GM19372 (cell line): Measurements from ENCODE around the gene PSAT1.

Source experiments
- ATAC-seq: cut with Tn5 transposase; IDR thresholded peaks from one replicate; pipeline ENCODE4 v1.9.1; 2021; ENCODE audit warnings: mild to moderate bottlenecking, low read depth, moderate library complexity; ENCODE audit not compliant: unreplicated experiment

The PSAT1 gene

DNA sequence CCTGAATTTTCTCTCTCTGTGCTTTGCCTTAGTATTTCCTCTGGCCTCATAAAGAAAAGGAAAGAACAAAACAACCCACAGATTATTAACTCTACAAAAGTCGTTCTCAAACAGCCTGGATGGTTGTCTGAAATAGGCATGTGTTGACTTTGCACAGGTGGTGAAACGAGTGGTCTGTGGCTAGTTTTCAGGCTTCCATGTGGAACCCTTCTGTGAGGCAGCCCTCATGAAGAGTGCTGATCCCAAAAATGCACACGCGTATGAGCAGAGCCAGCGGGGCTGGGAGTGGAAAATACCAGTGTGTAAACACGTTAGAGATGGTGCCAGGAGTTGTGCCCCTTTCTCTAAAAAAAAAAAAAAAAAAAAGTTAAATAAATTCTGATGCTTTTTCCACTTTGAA is 4.9 kb upstream of the PSAT1 start:
- no peak for ATAC-seq

GRCh38 chr9:78292716-78293497 is 4.0 kb upstream of the PSAT1 start:
- no peak for ATAC-seq

GRCh38 chr9:78294290-78295176 is 2.4 kb upstream of the PSAT1 start:
- no peak for ATAC-seq

- no peak for ATAC-seq
Observed at GRCh38 chr9:78295177-78295575, 1.7 kb upstream of the PSAT1 start.

- no peak for ATAC-seq
Observed at GRCh38 chr9:78295731-78296130, 1.2 kb upstream of the PSAT1 start.

GRCh38 chr9:78296201-78296892 is 578 bp upstream of the PSAT1 start:
- no peak for ATAC-seq

DNA sequence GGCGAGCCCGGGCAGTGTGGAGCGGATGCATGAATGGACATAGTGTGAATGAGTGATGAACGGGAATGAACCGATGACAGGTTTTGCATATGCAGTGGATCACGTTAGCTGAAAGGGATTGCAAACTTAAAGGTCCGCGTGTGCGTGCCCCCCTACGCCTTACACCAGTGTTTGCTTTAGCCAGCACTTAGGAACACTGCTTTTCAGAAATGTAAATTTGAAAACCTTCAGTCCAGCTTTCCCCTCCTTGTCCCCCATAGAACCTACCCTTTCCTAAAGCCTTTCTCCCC is 692 bp downstream of the PSAT1 start:
- no peak for ATAC-seq

- no peak for ATAC-seq
Observed at GRCh38 chr9:78298046-78298765, 1.3 kb downstream of the PSAT1 start.

DNA sequence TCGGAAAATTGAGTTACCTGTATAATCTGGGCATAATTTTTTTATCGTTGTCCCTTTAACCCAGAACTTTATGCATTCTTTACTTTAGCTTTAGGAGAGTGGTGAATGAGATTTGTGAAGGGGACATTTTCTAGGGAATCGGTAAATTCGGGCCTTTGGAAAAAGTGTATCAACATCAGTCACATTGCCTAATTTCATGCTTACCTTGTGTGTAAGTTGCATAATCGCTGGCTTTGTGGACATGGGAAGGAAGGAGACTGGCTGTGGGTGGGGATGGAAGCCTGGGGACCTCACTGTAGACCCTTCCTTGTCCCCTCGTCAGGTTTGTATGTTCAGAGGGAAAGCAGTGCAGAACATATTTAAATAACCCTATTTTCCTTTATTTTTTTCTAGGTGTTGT is 3.3 kb downstream of the PSAT1 start:
- no peak for ATAC-seq

GRCh38 chr9:78301466-78301865 is 4.5 kb downstream of the PSAT1 start:
- no peak for ATAC-seq

- ATAC-seq, result no peak
Observed at GRCh38 chr9:78303377-78304062, 6.6 kb downstream of the PSAT1 start.

DNA sequence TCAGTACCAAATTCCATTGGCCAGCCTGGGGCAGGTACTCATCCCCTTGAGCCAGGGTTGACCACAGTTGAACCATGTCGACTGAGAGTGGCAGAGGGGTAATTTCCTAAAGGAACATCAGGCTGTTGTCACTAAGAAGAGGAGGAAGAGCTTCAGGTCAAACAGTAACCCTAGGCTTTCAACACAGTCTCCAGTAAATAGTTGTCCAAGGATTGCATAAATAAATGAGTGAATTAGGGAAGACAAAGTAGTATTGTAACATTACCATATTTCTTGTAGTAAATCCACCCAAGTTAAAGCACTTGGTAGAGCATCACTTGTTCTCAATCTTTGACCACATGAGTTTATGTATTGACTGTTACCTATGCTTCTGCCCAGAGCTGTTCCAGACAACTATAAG is 7.4 kb downstream of the PSAT1 start:
- no peak for ATAC-seq

GRCh38 chr9:78306222-78307076 is 9.5 kb downstream of the PSAT1 start:
- no peak for ATAC-seq

- ATAC-seq, result no peak
Observed at GRCh38 chr9:78307360-78307759, 10.4 kb downstream of the PSAT1 start.

GRCh38 chr9:78309066-78309465 is 12.1 kb downstream of the PSAT1 start:
- ATAC-seq, result no peak

DNA sequence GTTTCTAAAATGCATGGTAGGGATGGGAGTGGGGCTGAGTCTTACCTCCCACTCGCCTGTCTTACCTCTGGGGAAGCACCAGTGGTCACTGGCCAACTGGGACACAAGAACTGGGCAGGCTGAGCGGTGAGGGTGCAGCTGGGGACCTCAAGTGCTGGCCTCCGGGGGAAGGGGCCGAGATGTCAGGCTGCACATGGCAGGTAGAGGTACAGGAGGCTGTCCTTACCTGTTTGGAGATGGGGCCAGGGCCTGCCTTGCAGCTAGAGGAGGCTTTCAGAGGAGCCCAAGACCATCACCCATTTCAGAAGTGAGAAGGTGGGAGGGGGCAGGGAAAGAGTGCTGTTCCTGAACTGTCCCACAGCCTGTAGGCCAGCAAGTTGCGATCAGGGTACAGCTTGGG is 14.2 kb downstream of the PSAT1 start:
- no peak for ATAC-seq

DNA sequence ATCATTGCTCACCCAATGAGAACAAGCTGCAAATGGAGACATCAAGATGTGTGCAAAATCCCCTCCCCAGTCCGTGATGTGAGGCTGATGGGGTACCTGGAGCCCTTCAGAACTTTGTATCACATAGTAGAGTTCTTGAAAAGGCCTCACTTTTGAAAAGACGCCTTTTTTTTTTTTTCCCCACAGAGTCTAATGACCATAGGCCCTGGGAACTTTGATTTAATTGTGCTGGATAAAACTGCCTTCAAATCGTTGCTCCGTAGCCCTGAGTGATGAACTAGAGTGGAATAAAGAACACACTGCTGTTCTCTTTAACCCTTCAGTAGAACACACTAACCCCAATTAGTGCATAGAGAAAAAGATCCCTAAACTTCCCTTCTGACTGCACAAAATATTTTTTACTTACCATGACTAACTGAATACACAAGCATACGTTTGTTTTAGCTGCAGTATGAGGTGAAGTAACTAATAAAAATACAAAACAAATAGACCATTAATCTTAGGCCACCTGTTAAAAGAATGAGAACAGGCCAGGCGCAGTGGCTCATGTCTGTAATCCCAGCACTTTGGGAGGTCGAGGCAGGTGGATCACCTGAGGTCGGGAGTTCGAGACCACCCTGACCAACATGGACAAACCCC is 15.1 kb downstream of the PSAT1 start:
- ATAC-seq, result no peak

DNA sequence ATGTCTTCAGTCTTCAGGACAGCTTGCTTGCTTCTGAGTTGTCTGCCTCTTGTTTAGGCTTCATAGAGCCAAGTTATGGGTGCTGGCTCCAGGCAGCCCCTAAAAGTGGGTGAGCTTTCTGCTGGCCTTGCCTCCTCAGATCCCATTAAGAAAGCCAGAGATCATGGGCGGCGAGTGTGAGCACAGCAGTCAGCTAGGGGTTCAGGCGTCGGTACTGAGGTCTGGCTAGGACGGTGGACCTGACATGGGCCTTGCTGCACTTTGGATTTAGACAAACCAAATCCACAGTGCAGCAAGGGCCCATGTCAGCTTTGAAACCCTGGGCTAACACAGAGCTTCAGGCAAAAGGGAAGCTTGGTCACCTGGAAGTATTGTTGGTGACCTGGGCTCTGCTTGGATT is 17.6 kb downstream of the PSAT1 start:
- no peak for ATAC-seq
